Karpas-422 (cell line): ENCODE measurements around the gene RASGRP3. TPM values are rescaled to one million over a fixed set of nuclear protein-coding genes. Genes with fewer than 3 reads are reported as not detected.

Source experiments
- DNase-seq: peaks from one replicate; pipeline ENCODE4 v3.0.0-alpha.2; 2015
- H2AFZ ChIP-seq: fragments of 200-600 bp; sonication (generic); 2 replicates; pipeline ENCODE4 v1.6.1; 2014; ENCODE audit warnings: antibody characterized with exemption, low read length, mixed read lengths
- H3K27ac ChIP-seq: fragments of 200-600 bp; sonication (generic); 2 replicates; pipeline ENCODE4 v1.5.1; 2014; ENCODE audit warnings: mild to moderate bottlenecking, low read length, moderate library complexity
- H3K27me3 ChIP-seq: fragments of 200-600 bp; sonication (generic); 2 replicates; pipeline ENCODE4 v1.6.1; 2014; ENCODE audit warnings: low read length, mixed read lengths
- H3K36me3 ChIP-seq: fragments of 200-600 bp; sonication (generic); 2 replicates; pipeline ENCODE4 v1.6.1; 2014; ENCODE audit warnings: low read length, mixed read lengths; ENCODE audit not compliant: insufficient read depth
- H3K4me1 ChIP-seq: fragments of 200-600 bp; sonication (generic); 2 replicates; pipeline ENCODE4 v1.6.1; 2014; ENCODE audit warnings: mild to moderate bottlenecking, low read length, mixed read lengths
- H3K4me2 ChIP-seq: fragments of 200-600 bp; sonication (generic); 2 replicates; pipeline ENCODE4 v1.6.1; 2014; ENCODE audit warnings: low read length, low read depth, mild to moderate bottlenecking; ENCODE audit not compliant: poor library complexity, severe bottlenecking
- H3K4me3 ChIP-seq: fragments of 200-600 bp; sonication (generic); 2 replicates; pipeline ENCODE4 v1.5.1; 2014; ENCODE audit warnings: mild to moderate bottlenecking, antibody characterized with exemption, low read length, mixed read lengths
- H3K79me2 ChIP-seq: fragments of 200-600 bp; sonication (generic); 2 replicates; pipeline ENCODE4 v1.6.1; 2014; ENCODE audit warnings: mild to moderate bottlenecking, low read length, mixed read lengths
- H3K9ac ChIP-seq: fragments of 200-600 bp; sonication (generic); 2 replicates; pipeline ENCODE4 v1.6.0; 2014; ENCODE audit warnings: low read length
- H3K9me2 ChIP-seq: fragments of 200-600 bp; sonication (generic), shearing (Covaris generic); replicated peaks from 2 replicates; pipeline ENCODE4 v1.6.0; 2014; ENCODE audit warnings: mild to moderate bottlenecking, low read length, moderate library complexity; ENCODE audit not compliant: insufficient read depth
- H3K9me3 ChIP-seq: fragments of 300-700, 200-600 bp; sonication (generic); 2 replicates; pipeline ENCODE4 v1.6.1; 2014; ENCODE audit warnings: low read length, mixed read lengths
- H4K20me1 ChIP-seq: fragments of 200-600 bp; sonication (generic); 2 replicates; pipeline ENCODE4 v1.6.1; 2014; ENCODE audit warnings: mild to moderate bottlenecking, antibody characterized with exemption, low read length, low read depth; ENCODE audit not compliant: insufficient read depth
- total RNA-seq: library from RNA; depleted of rRNA; stranded (reverse); fragments of >200 nt; shearing (Covaris generic); gene quantifications from 2 replicates; pipeline ENCODE4 v1.2.3, GENCODE V29; 2014; ENCODE audit warnings: low replicate concordance; rRNA removed

RASGRP3 gene, protein sequence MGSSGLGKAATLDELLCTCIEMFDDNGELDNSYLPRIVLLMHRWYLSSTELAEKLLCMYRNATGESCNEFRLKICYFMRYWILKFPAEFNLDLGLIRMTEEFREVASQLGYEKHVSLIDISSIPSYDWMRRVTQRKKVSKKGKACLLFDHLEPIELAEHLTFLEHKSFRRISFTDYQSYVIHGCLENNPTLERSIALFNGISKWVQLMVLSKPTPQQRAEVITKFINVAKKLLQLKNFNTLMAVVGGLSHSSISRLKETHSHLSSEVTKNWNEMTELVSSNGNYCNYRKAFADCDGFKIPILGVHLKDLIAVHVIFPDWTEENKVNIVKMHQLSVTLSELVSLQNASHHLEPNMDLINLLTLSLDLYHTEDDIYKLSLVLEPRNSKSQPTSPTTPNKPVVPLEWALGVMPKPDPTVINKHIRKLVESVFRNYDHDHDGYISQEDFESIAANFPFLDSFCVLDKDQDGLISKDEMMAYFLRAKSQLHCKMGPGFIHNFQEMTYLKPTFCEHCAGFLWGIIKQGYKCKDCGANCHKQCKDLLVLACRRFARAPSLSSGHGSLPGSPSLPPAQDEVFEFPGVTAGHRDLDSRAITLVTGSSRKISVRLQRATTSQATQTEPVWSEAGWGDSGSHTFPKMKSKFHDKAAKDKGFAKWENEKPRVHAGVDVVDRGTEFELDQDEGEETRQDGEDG
- 15.3 and 19.3 TPM in 2 replicates for total RNA-seq

GRCh38 chr2:33476131-33476792 lies at the start of gene RASGRP3:
Gene RASGRP3, plus strand, starts transcription at chr2:33476649. Its CDS starts 38,488 bp downstream, at chr2:33515137.
- H3K27ac ChIP-seq = peak within 1 kb of the TSS; percentile 87
- H2AFZ ChIP-seq = peak within 1 kb of the TSS; percentile 90
- peaks cover 42% of the 10 kb centered on the region for H3K4me1 ChIP-seq
- DNase-seq = peak; percentile 80
- no peaks in the 10 kb centered on the region for H4K20me1 ChIP-seq
- no peaks in the 10 kb centered on the region for H3K79me2 ChIP-seq
- no peaks in the 10 kb centered on the region for H3K9me3 ChIP-seq
- no peaks in the 10 kb centered on the region for H3K36me3 ChIP-seq
- no peaks in the 10 kb centered on the region for H3K9me2 ChIP-seq
- peak within 1 kb of the TSS; percentile 92 for H3K4me2 ChIP-seq
- H3K9ac ChIP-seq = peak within 1 kb of the TSS; percentile 74
- peak within 1 kb of the TSS; percentile 72 for H3K4me3 ChIP-seq
- no peaks in the 10 kb centered on the region for H3K27me3 ChIP-seq

DNA sequence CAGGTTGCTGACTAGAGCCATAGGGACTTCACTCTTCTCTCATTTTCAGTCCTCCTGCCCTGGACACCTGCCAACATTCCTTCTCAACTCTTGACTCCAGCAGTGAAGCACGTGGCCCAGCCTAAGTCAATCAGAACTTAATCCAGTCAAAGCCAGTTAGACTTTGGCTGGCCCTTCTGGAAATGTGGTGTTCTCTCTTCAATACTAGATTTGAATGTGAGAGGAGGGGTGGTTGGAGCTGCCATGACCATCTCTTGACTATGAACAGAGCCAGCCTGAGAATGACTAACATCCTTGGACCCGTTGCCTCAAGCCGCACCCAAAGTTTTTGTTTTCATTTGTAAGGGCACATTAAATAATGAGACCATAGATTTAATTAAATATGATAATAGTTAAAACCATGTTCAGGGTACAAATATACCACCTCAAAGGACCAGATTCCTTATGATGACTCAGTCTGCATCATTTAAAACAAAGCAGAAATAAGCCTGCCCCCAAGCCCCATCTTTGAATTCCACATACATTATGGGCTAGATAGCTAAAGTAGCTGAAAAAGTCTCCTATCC lies 49.7 kb upstream of the RASGRP3 start:
- Histone ChIP-seq H4K20me1 (no peaks in the 10 kb centered on the region), H3K4me2 (no peak overlapping the region), H3K9ac (no peak overlapping the region), H3K9me2 (no peaks in the 10 kb centered on the region), H3K4me1 (no peaks in the 10 kb centered on the region), H3K4me3 (no peak overlapping the region), H3K9me3 (no peaks in the 10 kb centered on the region), H3K27me3 (no peaks in the 10 kb centered on the region), H2AFZ (no peak overlapping the region), H3K79me2 (no peaks in the 10 kb centered on the region), H3K36me3 (no peaks in the 10 kb centered on the region), H3K27ac (no peak overlapping the region)
- DNase-seq = no peak

GRCh38 chr2:33430077-33430476 lies 46.4 kb upstream of the RASGRP3 start:
- Histone ChIP-seq H3K79me2 (no peaks in the 10 kb centered on the region), H3K4me2 (no peak overlapping the region), H3K4me1 (no peaks in the 10 kb centered on the region), H3K9ac (no peak overlapping the region), H3K9me2 (no peaks in the 10 kb centered on the region), H2AFZ (no peak overlapping the region), H3K27me3 (no peaks in the 10 kb centered on the region), H4K20me1 (no peaks in the 10 kb centered on the region), H3K27ac (no peak overlapping the region), H3K9me3 (no peaks in the 10 kb centered on the region), H3K4me3 (no peak overlapping the region), H3K36me3 (no peaks in the 10 kb centered on the region)
- no peak for DNase-seq

GRCh38 chr2:33430856-33431255 lies 45.6 kb upstream of the RASGRP3 start:
- no peak overlapping the region for H2AFZ ChIP-seq

GRCh38 chr2:33432871-33433270 lies 43.6 kb upstream of the RASGRP3 start:
- Histone ChIP-seq H3K27me3 (no peaks in the 10 kb centered on the region), H4K20me1 (no peaks in the 10 kb centered on the region), H3K9me2 (no peaks in the 10 kb centered on the region), H3K79me2 (no peaks in the 10 kb centered on the region), H3K4me3 (no peak overlapping the region), H3K27ac (no peak overlapping the region), H3K4me1 (no peaks in the 10 kb centered on the region), H3K36me3 (no peaks in the 10 kb centered on the region), H2AFZ (no peak overlapping the region), H3K9ac (no peak overlapping the region), H3K4me2 (no peak overlapping the region), H3K9me3 (no peaks in the 10 kb centered on the region)
- no peak for DNase-seq

More at GRCh38 chr2:33430856-33431255, 45.6 kb upstream of the RASGRP3 start:
- Histone ChIP-seq H3K27me3 (no peaks in the 10 kb centered on the region), H3K9ac (no peak overlapping the region), H4K20me1 (no peaks in the 10 kb centered on the region), H3K36me3 (no peaks in the 10 kb centered on the region), H3K4me2 (no peak overlapping the region), H3K9me2 (no peaks in the 10 kb centered on the region), H3K4me3 (no peak overlapping the region), H3K9me3 (no peaks in the 10 kb centered on the region), H3K4me1 (no peaks in the 10 kb centered on the region), H3K79me2 (no peaks in the 10 kb centered on the region), H3K27ac (no peak overlapping the region)
- DNase-seq = no peak

DNA sequence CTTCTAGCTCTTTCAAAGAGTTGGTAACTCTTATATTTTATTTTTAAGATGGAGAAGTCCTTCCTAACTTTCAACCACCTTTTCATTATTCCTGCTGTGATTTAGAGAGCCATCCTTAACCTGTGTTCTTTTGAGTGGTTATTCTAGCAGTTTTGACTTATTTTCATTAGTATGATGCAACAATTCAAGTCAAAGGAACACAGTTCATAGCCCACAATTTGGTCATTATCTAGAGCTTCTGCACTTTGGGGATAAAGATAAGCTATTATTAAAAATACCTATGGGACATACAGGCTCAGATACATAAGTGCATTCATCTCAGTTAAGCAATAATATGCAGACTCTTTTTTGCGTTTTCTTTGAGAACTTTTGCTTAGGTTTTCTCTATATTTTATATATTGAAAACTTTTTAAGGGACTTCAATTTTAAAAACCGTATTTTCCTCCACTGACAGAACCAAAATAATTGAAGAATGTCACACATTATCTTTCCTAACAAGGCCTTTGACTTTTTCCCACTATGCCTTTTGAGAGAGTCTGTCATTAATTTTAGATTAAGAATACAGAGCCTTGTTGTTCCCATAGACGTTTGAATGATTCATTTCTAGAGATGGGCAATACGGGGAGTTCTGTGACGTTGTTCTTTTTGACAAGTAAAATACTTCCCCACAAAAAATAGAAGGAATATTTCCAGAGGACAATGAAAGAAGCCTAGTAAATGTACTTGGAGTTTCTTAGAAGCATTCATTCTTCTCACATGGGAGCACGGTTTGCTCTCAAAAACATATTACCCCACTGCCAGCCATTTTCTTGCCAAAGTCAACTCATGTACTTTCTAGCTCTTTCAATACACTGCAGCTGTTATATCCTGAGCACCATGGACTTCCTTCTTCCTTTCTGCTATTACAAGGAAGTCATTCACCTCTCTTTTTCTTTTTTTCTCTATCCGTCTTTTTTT lies 42.9 kb upstream of the RASGRP3 start:
- no peak overlapping the region for H3K9ac ChIP-seq
- no peaks in the 10 kb centered on the region for H3K9me3 ChIP-seq
- H2AFZ ChIP-seq = no peak overlapping the region

DNA sequence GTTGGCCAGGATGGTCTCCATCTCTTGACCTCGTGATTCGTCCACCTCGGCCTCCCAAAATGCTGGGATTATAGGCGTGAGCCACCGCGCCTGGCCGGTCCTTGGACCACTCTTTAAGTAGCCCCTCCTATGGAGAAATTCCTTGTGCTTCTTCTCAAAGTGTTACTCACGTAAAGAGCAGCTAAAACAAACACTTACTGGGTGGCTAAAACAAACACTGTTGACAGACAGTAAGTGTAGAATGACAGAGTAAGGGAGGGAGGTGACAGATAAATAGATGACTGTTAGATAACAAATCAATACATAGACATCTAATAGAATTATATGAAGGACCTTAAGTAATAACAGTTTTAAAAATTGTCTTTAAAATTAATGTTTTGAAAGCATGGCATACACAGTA lies 40.9 kb upstream of the RASGRP3 start:
- no peak overlapping the region for H3K4me3 ChIP-seq
- H3K4me1 ChIP-seq = no peaks in the 10 kb centered on the region
- DNase-seq = no peak
- H3K9ac ChIP-seq = no peak overlapping the region
- H3K9me2 ChIP-seq = no peaks in the 10 kb centered on the region
- H3K36me3 ChIP-seq = no peaks in the 10 kb centered on the region
- no peaks in the 10 kb centered on the region for H3K79me2 ChIP-seq
- no peak overlapping the region for H2AFZ ChIP-seq
- no peak overlapping the region for H3K27ac ChIP-seq
- H3K4me2 ChIP-seq = no peak overlapping the region
- H3K27me3 ChIP-seq = no peaks in the 10 kb centered on the region
- no peaks in the 10 kb centered on the region for H3K9me3 ChIP-seq
- H4K20me1 ChIP-seq = no peaks in the 10 kb centered on the region

More for the DNA sequence above, 42.9 kb upstream of the RASGRP3 start:
- no peaks in the 10 kb centered on the region for H3K27me3 ChIP-seq
- no peaks in the 10 kb centered on the region for H4K20me1 ChIP-seq
- no peak for DNase-seq
- H3K9me2 ChIP-seq = no peaks in the 10 kb centered on the region
- no peak overlapping the region for H3K27ac ChIP-seq
- no peaks in the 10 kb centered on the region for H3K4me1 ChIP-seq
- H3K36me3 ChIP-seq = no peaks in the 10 kb centered on the region
- no peak overlapping the region for H3K4me3 ChIP-seq
- no peak overlapping the region for H3K4me2 ChIP-seq
- H3K79me2 ChIP-seq = no peaks in the 10 kb centered on the region
